ENCODE measurements around the gene HIRIP3. TPM values are rescaled to one million over a fixed set of nuclear protein-coding genes. Genes with fewer than 3 reads are reported as not detected.
A peak's percentile ranks its signal among the peaks of the same experiment; 100 is the strongest.

HIRIP3 gene
- total RNA-seq, 1 donor from 2014 or later = 9.9 TPM

GRCh38 chr16:30007378-30007895 is 12.0 kb upstream of the HIRIP3 start:
- H3K9me3 Mint-ChIP-seq (ENCODE audit: low read depth) = no peaks in the 10 kb centered on the region
- H3K36me3 Mint-ChIP-seq (ENCODE audit: low read depth) = no peaks in the 10 kb centered on the region
- peaks cover 14% of the 10 kb centered on the region for H3K27me3 Mint-ChIP-seq (ENCODE audit: low read depth)
- no peak for TF ChIP-seq CTCF (IDR thresholded peaks at IDR 0.05)
- peaks cover 9% of the 10 kb centered on the region for H3K4me1 Mint-ChIP-seq (ENCODE audit: low read depth)
- no peak overlapping the region for H3K4me3 Mint-ChIP-seq (ENCODE audit: unreplicated experiment)
- no peak overlapping the region for H3K27ac Mint-ChIP-seq (ENCODE audit: unreplicated experiment)
- DNase-seq (ENCODE audit: low spot score) = no peak

- Mint-ChIP-seq H3K27ac (ENCODE audit: unreplicated experiment) (no peak overlapping the region), H3K36me3 (ENCODE audit: low read depth) (no peaks in the 10 kb centered on the region), H3K4me1 (ENCODE audit: low read depth) (peaks cover 5% of the 10 kb centered on the region), H3K9me3 (ENCODE audit: low read depth) (no peaks in the 10 kb centered on the region), H3K4me3 (ENCODE audit: unreplicated experiment) (no peak overlapping the region), H3K27me3 (ENCODE audit: low read depth) (peaks cover 11% of the 10 kb centered on the region)
- DNase-seq (ENCODE audit: low spot score) = peak; percentile 93
- no peak for TF ChIP-seq CTCF (IDR thresholded peaks at IDR 0.05)
These were observed 11.4 kb upstream of the HIRIP3 start for GRCh38 chr16:30006659-30007377.

- peaks cover 4% of the 10 kb centered on the region for H3K4me1 Mint-ChIP-seq (ENCODE audit: low read depth)
- no peak overlapping the region for H3K4me3 Mint-ChIP-seq (ENCODE audit: unreplicated experiment)
- no peaks in the 10 kb centered on the region for H3K9me3 Mint-ChIP-seq (ENCODE audit: low read depth)
- peaks cover 11% of the 10 kb centered on the region for H3K27me3 Mint-ChIP-seq (ENCODE audit: low read depth)
- no peak for TF ChIP-seq CTCF (IDR thresholded peaks at IDR 0.05)
- no peaks in the 10 kb centered on the region for H3K36me3 Mint-ChIP-seq (ENCODE audit: low read depth)
- no peak overlapping the region for H3K27ac Mint-ChIP-seq (ENCODE audit: unreplicated experiment)
- peak; percentile 90 for DNase-seq (ENCODE audit: low spot score)
These were observed 10.7 kb upstream of the HIRIP3 start for GRCh38 chr16:30006095-30006473.

GRCh38 chr16:30005341-30006094 is 10.1 kb upstream of the HIRIP3 start:
- no peak for DNase-seq (ENCODE audit: low spot score)
- H3K27me3 Mint-ChIP-seq (ENCODE audit: low read depth) = peaks cover 10% of the 10 kb centered on the region

More at GRCh38 chr16:30005341-30006094, 10.1 kb upstream of the HIRIP3 start:
- TF ChIP-seq CTCF (IDR thresholded peaks at IDR 0.05) = peak; percentile 86
- Mint-ChIP-seq H3K27ac (ENCODE audit: unreplicated experiment) (no peak overlapping the region), H3K9me3 (ENCODE audit: low read depth) (no peaks in the 10 kb centered on the region), H3K4me3 (ENCODE audit: unreplicated experiment) (no peak overlapping the region), H3K4me1 (ENCODE audit: low read depth) (peaks cover 2% of the 10 kb centered on the region), H3K36me3 (ENCODE audit: low read depth) (no peaks in the 10 kb centered on the region)

Data from chondrocyte (in vitro differentiated cells).